Measurements from ENCODE around the gene MED8.

The MED8 gene

GRCh38 chr1:43354471-43354870 lies 35.1 kb downstream of the MED8 start:
- H3K9ac ChIP-seq (ENCODE audit: low read length in 5 of 5): no peak overlapping the region
- H3K4me3 ChIP-seq (ENCODE audit: low read depth in 1 of 5, low read length in 5 of 5): no peak overlapping the region
- H3K27me3 ChIP-seq (ENCODE audit: control insufficient read depth in 5 of 5, insufficient read depth in 4 of 5, low read length in 5 of 5): no peaks in the 10 kb centered on the region
- no peak overlapping the region for H3K27ac ChIP-seq (ENCODE audit: low read depth, low read length)
- H3K4me1 ChIP-seq (ENCODE audit: control insufficient read depth in 5 of 5, insufficient read depth in 5 of 5, low read length in 5 of 5): peaks cover 0 to 19% (median 19%) of the 10 kb centered on the region in 5 donors
- H3K36me3 ChIP-seq (ENCODE audit: control insufficient read depth in 5 of 5, insufficient read depth in 5 of 5, low read length in 5 of 5): no peaks in the 10 kb centered on the region
- H3K9me3 ChIP-seq (ENCODE audit: control insufficient read depth in 5 of 5, low read length in 5 of 5): no peaks in the 10 kb centered on the region

DNA sequence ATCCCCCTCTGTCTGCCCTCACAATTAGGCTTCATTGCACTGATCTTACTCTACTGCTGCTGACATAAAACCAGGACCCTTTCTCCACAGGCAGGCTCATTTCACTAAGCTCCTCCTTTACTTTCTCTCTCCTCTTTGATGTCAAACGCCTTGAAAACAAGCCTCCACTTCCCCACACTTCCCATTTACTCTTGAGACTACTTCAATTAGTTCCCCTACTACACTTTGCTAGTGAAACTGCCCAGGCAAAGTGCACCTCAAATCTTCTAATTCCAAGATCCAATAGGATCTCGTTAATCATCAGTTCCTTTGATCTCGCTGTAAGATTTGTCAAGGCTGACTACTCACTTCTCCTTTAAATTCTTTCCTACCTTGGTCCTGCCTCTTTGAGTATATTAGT lies 36.7 kb downstream of the MED8 start:
- H3K27me3 ChIP-seq (ENCODE audit: control insufficient read depth in 5 of 5, insufficient read depth in 4 of 5, low read length in 5 of 5): no peaks in the 10 kb centered on the region
- no peak overlapping the region for H3K27ac ChIP-seq (ENCODE audit: low read depth, low read length)
- H3K36me3 ChIP-seq (ENCODE audit: control insufficient read depth in 5 of 5, insufficient read depth in 5 of 5, low read length in 5 of 5): no peaks in the 10 kb centered on the region
- no peaks in the 10 kb centered on the region for H3K9me3 ChIP-seq (ENCODE audit: control insufficient read depth in 5 of 5, low read length in 5 of 5)
- H3K4me3 ChIP-seq (ENCODE audit: low read depth in 1 of 5, low read length in 5 of 5): no peak overlapping the region
- peaks cover 0 to 20% (median 16%) of the 10 kb centered on the region in 5 donors for H3K4me1 ChIP-seq (ENCODE audit: control insufficient read depth in 5 of 5, insufficient read depth in 5 of 5, low read length in 5 of 5)
- no peak overlapping the region for H3K9ac ChIP-seq (ENCODE audit: low read length in 5 of 5)

DNA sequence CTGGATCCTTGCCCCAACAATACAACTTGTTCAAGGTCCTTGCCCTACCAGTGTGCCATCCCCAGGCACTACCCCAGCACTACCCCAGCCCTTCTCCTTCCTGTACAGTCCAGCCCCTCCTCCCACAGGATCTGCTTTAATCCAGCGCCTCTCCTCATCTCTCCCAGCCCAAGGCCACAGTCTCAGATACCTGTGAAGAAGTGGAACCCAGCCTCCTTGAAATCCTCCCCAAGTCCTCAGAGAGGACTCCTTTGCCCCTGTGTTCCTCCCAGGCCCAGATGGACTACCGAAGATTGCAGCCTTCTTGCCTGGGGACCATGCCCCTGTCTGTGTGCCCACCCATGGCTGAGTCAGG lies 37.3 kb downstream of the MED8 start:
- H3K27me3 ChIP-seq (ENCODE audit: control insufficient read depth in 5 of 5, insufficient read depth in 4 of 5, low read length in 5 of 5): no peaks in the 10 kb centered on the region
- H3K36me3 ChIP-seq (ENCODE audit: control insufficient read depth in 5 of 5, insufficient read depth in 5 of 5, low read length in 5 of 5): no peaks in the 10 kb centered on the region
- H3K27ac ChIP-seq (ENCODE audit: low read depth, low read length): no peak overlapping the region
- H3K9me3 ChIP-seq (ENCODE audit: control insufficient read depth in 5 of 5, low read length in 5 of 5): no peaks in the 10 kb centered on the region
- no peak overlapping the region for H3K4me3 ChIP-seq (ENCODE audit: low read depth in 1 of 5, low read length in 5 of 5)
- no peak overlapping the region for H3K9ac ChIP-seq (ENCODE audit: low read length in 5 of 5)
- peaks cover 0 to 17% (median 14%) of the 10 kb centered on the region in 5 donors for H3K4me1 ChIP-seq (ENCODE audit: control insufficient read depth in 5 of 5, insufficient read depth in 5 of 5, low read length in 5 of 5)

- Histone ChIP-seq H3K9ac (ENCODE audit: low read length in 5 of 5) (no peak overlapping the region), H3K27ac (ENCODE audit: low read depth, low read length) (no peak overlapping the region), H3K4me3 (ENCODE audit: low read depth in 1 of 5, low read length in 5 of 5) (no peak overlapping the region), H3K36me3 (ENCODE audit: control insufficient read depth in 5 of 5, insufficient read depth in 5 of 5, low read length in 5 of 5) (no peaks in the 10 kb centered on the region), H3K9me3 (ENCODE audit: control insufficient read depth in 5 of 5, low read length in 5 of 5) (no peaks in the 10 kb centered on the region), H3K27me3 (ENCODE audit: control insufficient read depth in 5 of 5, insufficient read depth in 4 of 5, low read length in 5 of 5) (no peaks in the 10 kb centered on the region), H3K4me1 (ENCODE audit: control insufficient read depth in 5 of 5, insufficient read depth in 5 of 5, low read length in 5 of 5) (peaks cover 0 to 17% (median 14%) of the 10 kb centered on the region in 5 donors)
Measured at GRCh38 chr1:43351421-43352350, 37.9 kb downstream of the MED8 start.

DNA sequence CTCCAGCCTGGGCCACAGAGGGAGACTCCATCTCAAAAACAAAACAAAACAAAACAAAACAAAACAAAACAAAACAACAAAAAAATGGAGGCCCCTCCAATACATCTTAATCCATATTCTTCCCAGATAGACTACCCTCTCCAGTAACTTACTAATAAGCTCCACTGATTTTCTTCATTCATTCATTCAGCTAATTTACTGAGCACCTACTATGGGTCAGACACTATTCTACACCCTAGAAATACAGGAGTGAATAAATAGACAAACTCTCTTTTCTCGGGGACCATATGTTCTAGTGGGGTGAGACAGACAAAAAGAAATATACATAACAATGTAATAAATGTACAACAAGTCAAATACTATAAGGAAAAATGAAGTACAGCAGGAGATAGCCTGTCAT lies 38.6 kb downstream of the MED8 start:
- Histone ChIP-seq H3K4me1 (ENCODE audit: control insufficient read depth in 5 of 5, insufficient read depth in 5 of 5, low read length in 5 of 5) (peaks cover 0 to 17% (median 14%) of the 10 kb centered on the region in 5 donors), H3K27ac (ENCODE audit: low read depth, low read length) (no peak overlapping the region), H3K4me3 (ENCODE audit: low read depth in 1 of 5, low read length in 5 of 5) (no peak overlapping the region), H3K9me3 (ENCODE audit: control insufficient read depth in 5 of 5, low read length in 5 of 5) (no peaks in the 10 kb centered on the region), H3K36me3 (ENCODE audit: control insufficient read depth in 5 of 5, insufficient read depth in 5 of 5, low read length in 5 of 5) (no peaks in the 10 kb centered on the region), H3K9ac (ENCODE audit: low read length in 5 of 5) (no peak overlapping the region), H3K27me3 (ENCODE audit: control insufficient read depth in 5 of 5, insufficient read depth in 4 of 5, low read length in 5 of 5) (no peaks in the 10 kb centered on the region)

GRCh38 chr1:43349594-43350306 lies 39.9 kb downstream of the MED8 start:
- H3K9ac ChIP-seq (ENCODE audit: low read length in 5 of 5): peak overlapping the region in 4 of 5 donors; percentile 42 to 78 (median 65)
- peak overlapping the region; percentile 75 for H3K27ac ChIP-seq (ENCODE audit: low read depth, low read length)
- H3K36me3 ChIP-seq (ENCODE audit: control insufficient read depth in 5 of 5, insufficient read depth in 5 of 5, low read length in 5 of 5): no peaks in the 10 kb centered on the region
- peak overlapping the region in 4 of 5 donors; percentile 54 to 77 (median 66) for H3K4me3 ChIP-seq (ENCODE audit: low read depth in 1 of 5, low read length in 5 of 5)
- H3K4me1 ChIP-seq (ENCODE audit: control insufficient read depth in 5 of 5, insufficient read depth in 5 of 5, low read length in 5 of 5): peaks cover 0 to 26% (median 21%) of the 10 kb centered on the region in 5 donors
- H3K27me3 ChIP-seq (ENCODE audit: control insufficient read depth in 5 of 5, insufficient read depth in 4 of 5, low read length in 5 of 5): no peaks in the 10 kb centered on the region
- H3K9me3 ChIP-seq (ENCODE audit: control insufficient read depth in 5 of 5, low read length in 5 of 5): no peaks in the 10 kb centered on the region

DNA sequence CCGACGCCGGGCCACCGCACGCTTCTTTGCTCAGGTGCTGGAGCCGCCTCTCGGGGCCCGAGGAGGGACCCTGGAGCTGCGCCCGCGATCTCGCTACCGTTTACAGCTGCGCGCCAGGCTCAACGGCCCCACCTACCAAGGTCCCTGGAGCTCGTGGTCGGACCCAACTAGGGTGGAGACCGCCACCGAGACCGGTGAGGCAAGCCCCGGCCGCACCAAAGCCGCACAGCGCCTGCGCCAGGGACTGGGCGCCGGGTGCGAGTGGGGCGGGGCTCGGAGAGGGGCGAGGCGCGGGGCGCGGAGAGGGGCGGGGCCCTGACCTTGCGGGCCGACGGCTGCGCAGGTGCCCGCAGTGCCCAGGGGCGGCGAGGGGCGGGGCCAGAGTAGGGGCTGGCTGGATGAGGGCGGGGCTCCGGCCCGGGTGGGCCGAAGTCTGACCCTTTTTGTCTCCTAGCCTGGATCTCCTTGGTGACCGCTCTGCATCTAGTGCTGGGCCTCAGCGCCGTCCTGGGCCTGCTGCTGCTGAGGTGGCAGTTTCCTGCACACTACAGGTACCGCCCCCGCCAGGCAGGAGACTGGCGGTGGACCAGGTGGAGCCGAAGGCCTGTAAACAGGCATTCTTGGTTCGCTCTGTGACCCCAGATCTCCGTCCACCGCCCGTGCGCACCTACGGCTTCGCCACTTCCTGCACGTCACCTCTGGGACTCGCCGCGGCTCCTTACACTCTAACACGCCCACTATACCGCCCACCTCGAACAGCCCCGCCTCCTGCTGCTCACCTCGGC lies 40.6 kb downstream of the MED8 start:
- peak overlapping the region in 4 of 5 donors; percentile 42 to 78 (median 65) for H3K9ac ChIP-seq (ENCODE audit: low read length in 5 of 5)
- peak overlapping the region in 4 of 5 donors; percentile 54 to 77 (median 66) for H3K4me3 ChIP-seq (ENCODE audit: low read depth in 1 of 5, low read length in 5 of 5)
- peak overlapping the region; percentile 75 for H3K27ac ChIP-seq (ENCODE audit: low read depth, low read length)
- H3K27me3 ChIP-seq (ENCODE audit: control insufficient read depth in 5 of 5, insufficient read depth in 4 of 5, low read length in 5 of 5): no peaks in the 10 kb centered on the region
- H3K4me1 ChIP-seq (ENCODE audit: control insufficient read depth in 5 of 5, insufficient read depth in 5 of 5, low read length in 5 of 5): peaks cover 0 to 33% (median 28%) of the 10 kb centered on the region in 5 donors
- no peaks in the 10 kb centered on the region for H3K9me3 ChIP-seq (ENCODE audit: control insufficient read depth in 5 of 5, low read length in 5 of 5)
- no peaks in the 10 kb centered on the region for H3K36me3 ChIP-seq (ENCODE audit: control insufficient read depth in 5 of 5, insufficient read depth in 5 of 5, low read length in 5 of 5)

GRCh38 chr1:43348343-43348808 lies 41.2 kb downstream of the MED8 start:
- Histone ChIP-seq H3K27me3 (ENCODE audit: control insufficient read depth in 5 of 5, insufficient read depth in 4 of 5, low read length in 5 of 5) (no peaks in the 10 kb centered on the region), H3K4me1 (ENCODE audit: control insufficient read depth in 5 of 5, insufficient read depth in 5 of 5, low read length in 5 of 5) (peaks cover 0 to 35% (median 28%) of the 10 kb centered on the region in 5 donors), H3K4me3 (ENCODE audit: low read depth in 1 of 5, low read length in 5 of 5) (peak overlapping the region; percentile 54 to 77 (median 66)), H3K9me3 (ENCODE audit: control insufficient read depth in 5 of 5, low read length in 5 of 5) (no peaks in the 10 kb centered on the region), H3K27ac (ENCODE audit: low read depth, low read length) (peak overlapping the region; percentile 75), H3K36me3 (ENCODE audit: control insufficient read depth in 5 of 5, insufficient read depth in 5 of 5, low read length in 5 of 5) (no peaks in the 10 kb centered on the region), H3K9ac (ENCODE audit: low read length in 5 of 5) (peak overlapping the region in 4 of 5 donors; percentile 42 to 66 (median 54))

DNA sequence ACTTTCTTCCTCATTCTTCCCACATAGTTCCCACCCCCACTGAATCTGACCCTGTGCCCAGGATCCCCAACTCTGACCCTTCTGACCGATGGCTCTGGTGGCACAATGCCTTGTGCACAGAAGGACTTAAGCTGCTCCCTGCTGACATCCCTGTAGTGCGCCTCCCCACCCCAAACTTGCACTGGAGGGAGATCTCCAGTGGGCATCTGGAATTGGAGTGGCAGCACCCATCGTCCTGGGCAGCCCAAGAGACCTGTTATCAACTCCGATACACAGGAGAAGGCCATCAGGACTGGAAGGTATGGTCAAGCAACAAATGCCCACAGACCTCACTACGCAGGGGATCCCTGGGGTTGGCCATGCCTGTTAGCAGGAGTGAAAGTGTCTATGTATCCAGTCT lies 43.0 kb downstream of the MED8 start:
- Histone ChIP-seq H3K4me3 (ENCODE audit: low read depth in 1 of 5, low read length in 5 of 5) (no peak overlapping the region), H3K27me3 (ENCODE audit: control insufficient read depth in 5 of 5, insufficient read depth in 4 of 5, low read length in 5 of 5) (no peaks in the 10 kb centered on the region), H3K27ac (ENCODE audit: low read depth, low read length) (peak overlapping the region; percentile 77), H3K36me3 (ENCODE audit: control insufficient read depth in 5 of 5, insufficient read depth in 5 of 5, low read length in 5 of 5) (no peaks in the 10 kb centered on the region), H3K9me3 (ENCODE audit: control insufficient read depth in 5 of 5, low read length in 5 of 5) (no peaks in the 10 kb centered on the region), H3K9ac (ENCODE audit: low read length in 5 of 5) (peak overlapping the region in 1 of 5 donors; percentile 45), H3K4me1 (ENCODE audit: control insufficient read depth in 5 of 5, insufficient read depth in 5 of 5, low read length in 5 of 5) (peaks cover 0 to 35% (median 28%) of the 10 kb centered on the region in 5 donors)
